BLaER1 (cell line): ENCODE measurements around the gene ELOB.

Experiments used
- H3K27ac ChIP-seq: shearing (Covaris generic); formaldehyde crosslinking; 2 replicates; pipeline ENCODE4 v1.8.1; 2022
- H3K27me3 ChIP-seq: shearing (Covaris generic); formaldehyde crosslinking; 2 replicates; pipeline ENCODE4 v1.8.1; 2022
- H3K36me3 ChIP-seq: shearing (Covaris generic); formaldehyde crosslinking; 2 replicates; pipeline ENCODE4 v1.8.1; 2022
- H3K4me1 ChIP-seq: shearing (Covaris generic); formaldehyde crosslinking; 2 replicates; pipeline ENCODE4 v1.8.1; 2022
- H3K4me2 ChIP-seq: shearing (Covaris generic); formaldehyde crosslinking; 2 replicates; pipeline ENCODE4 v1.8.1; 2022
- H3K4me3 ChIP-seq: shearing (Covaris generic); formaldehyde crosslinking; 2 replicates; pipeline ENCODE4 v1.8.1; 2022
- H3K9ac ChIP-seq: shearing (Covaris generic); formaldehyde crosslinking; 2 replicates; pipeline ENCODE4 v1.8.1; 2022
- H3K9me3 ChIP-seq: shearing (Covaris generic); formaldehyde crosslinking; 2 replicates; pipeline ENCODE4 v1.8.1; 2022
- H4K20me1 ChIP-seq: shearing (Covaris generic); formaldehyde crosslinking; 2 replicates; pipeline ENCODE4 v1.8.1; 2022
- Cebpa-rat ChIP-seq: shearing (Covaris generic); IDR thresholded peaks from 2 replicates; pipeline ENCODE4 v1.8.1; 2022

Gene ELOB

DNA sequence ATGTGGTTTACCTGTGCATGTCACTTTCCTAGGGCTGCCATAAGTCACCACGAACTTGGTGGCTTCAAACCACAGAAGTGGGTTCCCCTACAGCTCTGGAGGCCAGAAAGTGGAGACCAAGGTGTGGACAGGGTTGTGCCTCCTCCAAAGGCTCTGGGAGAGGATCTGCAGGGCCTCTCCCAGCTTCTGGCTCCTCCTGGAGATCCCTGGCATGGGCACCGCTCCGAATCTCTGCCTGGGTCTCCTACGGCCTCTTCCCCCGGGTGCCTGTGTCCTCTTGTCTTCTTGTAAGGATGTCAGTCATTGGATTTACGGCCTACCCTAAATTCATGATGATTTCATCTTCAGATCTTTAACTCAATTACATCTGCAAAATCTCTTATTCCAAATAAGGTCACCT is 27.1 kb downstream of the ELOB start:
- no peak overlapping the region for H3K4me2 ChIP-seq
- no peak overlapping the region for H3K9ac ChIP-seq
- no peak for TF ChIP-seq Cebpa-rat

DNA sequence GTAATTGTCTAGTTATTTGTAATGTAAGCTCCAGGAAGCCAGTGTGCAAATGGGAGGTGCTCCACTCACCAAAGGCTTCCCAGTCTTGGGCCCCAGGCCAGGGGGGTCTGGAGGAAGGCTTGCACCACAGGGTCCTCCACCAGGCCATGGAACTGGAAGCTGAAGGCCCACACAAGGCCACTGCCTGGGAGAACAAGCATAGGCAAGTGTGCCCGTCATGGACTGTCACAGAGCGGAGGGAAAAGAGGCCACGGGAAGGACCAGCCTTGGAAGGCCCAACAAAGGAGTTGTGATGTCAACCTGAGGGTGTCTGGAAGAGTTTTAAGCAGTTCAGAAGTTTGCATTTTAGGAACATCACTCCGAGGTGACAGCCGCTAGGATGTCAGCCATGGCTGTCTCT is 27.6 kb downstream of the ELOB start:
- no peak overlapping the region for H3K27ac ChIP-seq
- no peak overlapping the region for H3K9ac ChIP-seq

More for the DNA sequence above, 27.1 kb downstream of the ELOB start:
- no peaks in the 10 kb centered on the region for H3K9me3 ChIP-seq
- H4K20me1 ChIP-seq, result peaks cover 20% of the 10 kb centered on the region
- H3K4me1 ChIP-seq, result peaks cover 25% of the 10 kb centered on the region
- H3K27ac ChIP-seq, result no peak overlapping the region
- no peak overlapping the region for H3K4me3 ChIP-seq
- 0 out of 2 replicates have a peak, but pooled peaks cover 14% of the 10 kb centered on the region for H3K36me3 ChIP-seq
- H3K27me3 ChIP-seq, result no peaks in the 10 kb centered on the region

DNA sequence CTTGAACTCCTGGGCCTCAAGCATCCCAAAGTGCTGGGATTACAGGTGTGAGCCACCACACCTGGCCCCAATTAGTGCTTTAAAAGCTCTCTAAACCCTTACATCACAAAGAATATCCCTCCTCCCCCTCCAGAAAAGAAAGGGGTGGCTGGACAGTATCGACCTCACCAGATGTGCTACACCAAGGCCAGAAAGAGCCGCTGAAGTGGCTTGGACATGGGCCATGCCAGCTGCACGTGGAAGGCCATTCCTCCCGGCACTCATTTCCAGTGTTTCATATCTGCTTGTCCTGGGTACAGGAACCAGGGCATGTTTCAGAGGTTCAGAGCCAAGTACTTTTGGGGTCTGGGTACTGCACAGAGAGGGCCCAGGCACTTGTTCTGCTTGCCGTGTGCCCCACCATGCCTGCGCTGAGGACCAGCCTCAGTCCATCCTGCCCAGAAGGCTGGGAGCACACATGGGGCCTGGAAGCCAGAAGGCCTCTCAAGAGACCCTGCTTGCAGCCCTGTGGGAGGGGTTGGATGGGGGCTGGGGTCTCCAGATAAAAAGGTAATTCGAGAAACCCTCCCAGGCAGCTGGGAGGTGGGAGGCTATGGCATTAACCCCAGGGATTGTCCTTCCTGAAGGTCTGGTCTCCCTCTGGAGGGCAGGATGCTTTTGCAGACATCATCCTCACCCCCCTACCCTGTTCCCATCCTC is 28.2 kb downstream of the ELOB start:
- no peak overlapping the region for H3K4me2 ChIP-seq
- no peak for TF ChIP-seq Cebpa-rat
- H4K20me1 ChIP-seq, result peaks cover 10% of the 10 kb centered on the region
- no peaks in the 10 kb centered on the region for H3K9me3 ChIP-seq
- no peak overlapping the region for H3K9ac ChIP-seq
- H3K4me3 ChIP-seq, result no peak overlapping the region
- peaks cover 15% of the 10 kb centered on the region for H3K4me1 ChIP-seq
- no peaks in the 10 kb centered on the region for H3K27me3 ChIP-seq
- no peak overlapping the region for H3K27ac ChIP-seq
- H3K36me3 ChIP-seq, result 0 out of 2 replicates have a peak, but pooled peaks cover 13% of the 10 kb centered on the region

More for the DNA sequence above, 27.6 kb downstream of the ELOB start:
- H3K9me3 ChIP-seq, result no peaks in the 10 kb centered on the region
- H3K4me3 ChIP-seq, result no peak overlapping the region
- H4K20me1 ChIP-seq, result peaks cover 16% of the 10 kb centered on the region
- no peak overlapping the region for H3K4me2 ChIP-seq
- peaks cover 21% of the 10 kb centered on the region for H3K4me1 ChIP-seq
- H3K36me3 ChIP-seq, result 0 out of 2 replicates have a peak, but pooled peaks cover 13% of the 10 kb centered on the region
- H3K27me3 ChIP-seq, result no peaks in the 10 kb centered on the region
- TF ChIP-seq Cebpa-rat, result no peak

DNA sequence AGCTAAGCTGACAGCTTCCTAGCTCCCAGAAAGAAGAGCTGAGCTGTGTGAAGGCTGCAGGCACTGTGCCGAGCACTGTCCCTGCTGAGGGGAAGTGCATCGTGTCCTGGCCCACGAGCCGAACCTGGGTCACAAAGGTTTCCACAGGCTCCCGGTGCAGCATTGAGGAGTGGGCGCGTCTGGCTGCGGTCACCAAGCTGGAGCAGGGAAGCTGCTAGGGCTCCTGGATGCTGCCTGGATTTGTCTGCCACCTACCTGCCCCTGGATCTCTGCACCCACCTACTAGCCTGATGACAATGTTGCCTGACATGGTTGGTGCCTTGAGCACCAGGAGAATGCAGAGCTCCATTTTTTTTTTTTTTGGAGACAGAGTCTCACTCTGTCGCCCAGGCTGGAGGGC is 31.1 kb downstream of the ELOB start:
- Histone ChIP-seq H3K36me3 (0 out of 2 replicates have a peak, but pooled peaks cover 13% of the 10 kb centered on the region), H3K4me3 (no peak overlapping the region), H4K20me1 (no peaks in the 10 kb centered on the region), H3K4me2 (no peak overlapping the region), H3K9ac (0 out of 2 replicates have a peak overlapping the region, but pooled peaks have one; percentile 10), H3K9me3 (no peaks in the 10 kb centered on the region), H3K4me1 (peaks cover 5% of the 10 kb centered on the region), H3K27me3 (no peaks in the 10 kb centered on the region), H3K27ac (no peak overlapping the region)
- no peak for TF ChIP-seq Cebpa-rat

DNA sequence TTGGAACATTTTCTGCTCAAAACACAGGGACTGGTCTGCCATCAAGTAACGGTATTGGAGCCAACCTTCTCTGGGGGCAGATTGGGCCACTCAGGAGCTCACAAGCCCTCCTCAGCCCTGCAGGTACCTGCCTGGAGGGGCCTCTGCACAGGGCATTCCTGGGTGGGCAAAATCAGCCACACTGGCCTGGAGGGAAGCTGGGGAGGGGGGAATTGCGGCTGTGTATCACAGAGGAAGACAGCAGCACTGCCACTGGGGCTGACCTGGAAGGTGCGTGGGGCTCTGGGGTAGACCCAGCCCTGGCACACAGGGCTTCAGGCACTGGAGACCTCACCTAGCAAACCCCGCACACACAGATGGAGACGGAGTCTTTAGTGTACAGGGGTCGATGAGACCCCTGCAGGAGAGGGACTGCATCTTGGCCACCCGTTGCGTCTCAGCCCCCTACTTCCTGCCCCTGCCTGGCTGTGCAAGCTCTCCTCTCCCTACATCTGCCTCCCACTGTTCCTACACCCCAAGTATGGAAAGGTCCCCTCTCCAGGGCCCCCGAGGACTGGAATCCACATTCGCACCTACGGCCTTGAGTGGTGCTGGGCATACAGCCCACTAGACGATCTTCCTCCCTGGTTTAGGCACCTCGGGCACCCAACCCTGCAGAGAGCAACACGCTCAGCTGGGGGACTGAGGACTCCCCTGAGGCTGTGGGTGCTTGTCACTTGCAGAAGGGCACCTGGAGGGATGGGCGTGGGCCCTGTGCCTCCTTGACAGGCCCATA is 31.8 kb downstream of the ELOB start:
- 0 out of 2 replicates have a peak, but pooled peaks cover 13% of the 10 kb centered on the region for H3K36me3 ChIP-seq
- 0 out of 2 replicates have a peak overlapping the region, but pooled peaks have one; percentile 10 for H3K9ac ChIP-seq

DNA sequence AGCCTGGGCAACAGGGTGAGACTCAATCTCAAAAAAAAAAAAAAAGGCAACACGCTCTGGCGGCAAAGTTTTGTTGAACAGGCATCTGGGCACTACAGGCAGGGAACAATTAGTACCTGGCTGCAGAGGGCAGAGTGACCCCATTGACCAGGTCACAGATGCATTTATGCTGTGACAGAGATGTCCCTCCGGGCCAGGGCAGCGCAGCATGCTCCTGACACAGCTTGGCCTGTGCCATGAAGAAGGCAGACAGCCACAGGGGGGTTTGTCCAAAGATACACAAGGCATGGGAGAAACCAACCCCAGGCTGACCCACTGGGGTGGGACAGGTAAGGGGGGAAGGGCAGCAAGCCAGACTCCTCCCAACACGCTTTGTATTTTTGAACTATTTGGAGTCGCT is 32.4 kb downstream of the ELOB start:
- no peaks in the 10 kb centered on the region for H4K20me1 ChIP-seq
- H3K4me1 ChIP-seq, result no peaks in the 10 kb centered on the region
- H3K4me2 ChIP-seq, result no peak overlapping the region
- no peak overlapping the region for H3K9ac ChIP-seq
- no peak overlapping the region for H3K4me3 ChIP-seq
- H3K27me3 ChIP-seq, result no peaks in the 10 kb centered on the region
- no peak for TF ChIP-seq Cebpa-rat
- H3K27ac ChIP-seq, result no peak overlapping the region
- 0 out of 2 replicates have a peak, but pooled peaks cover 10% of the 10 kb centered on the region for H3K36me3 ChIP-seq
- H3K9me3 ChIP-seq, result no peaks in the 10 kb centered on the region

More for the DNA sequence above, 31.8 kb downstream of the ELOB start:
- H3K4me3 ChIP-seq, result no peak overlapping the region
- no peak overlapping the region for H3K27ac ChIP-seq
- H3K9me3 ChIP-seq, result no peaks in the 10 kb centered on the region
- H3K4me2 ChIP-seq, result no peak overlapping the region
- no peak for TF ChIP-seq Cebpa-rat
- no peaks in the 10 kb centered on the region for H4K20me1 ChIP-seq
- H3K27me3 ChIP-seq, result no peaks in the 10 kb centered on the region
- H3K4me1 ChIP-seq, result no peaks in the 10 kb centered on the region

DNA sequence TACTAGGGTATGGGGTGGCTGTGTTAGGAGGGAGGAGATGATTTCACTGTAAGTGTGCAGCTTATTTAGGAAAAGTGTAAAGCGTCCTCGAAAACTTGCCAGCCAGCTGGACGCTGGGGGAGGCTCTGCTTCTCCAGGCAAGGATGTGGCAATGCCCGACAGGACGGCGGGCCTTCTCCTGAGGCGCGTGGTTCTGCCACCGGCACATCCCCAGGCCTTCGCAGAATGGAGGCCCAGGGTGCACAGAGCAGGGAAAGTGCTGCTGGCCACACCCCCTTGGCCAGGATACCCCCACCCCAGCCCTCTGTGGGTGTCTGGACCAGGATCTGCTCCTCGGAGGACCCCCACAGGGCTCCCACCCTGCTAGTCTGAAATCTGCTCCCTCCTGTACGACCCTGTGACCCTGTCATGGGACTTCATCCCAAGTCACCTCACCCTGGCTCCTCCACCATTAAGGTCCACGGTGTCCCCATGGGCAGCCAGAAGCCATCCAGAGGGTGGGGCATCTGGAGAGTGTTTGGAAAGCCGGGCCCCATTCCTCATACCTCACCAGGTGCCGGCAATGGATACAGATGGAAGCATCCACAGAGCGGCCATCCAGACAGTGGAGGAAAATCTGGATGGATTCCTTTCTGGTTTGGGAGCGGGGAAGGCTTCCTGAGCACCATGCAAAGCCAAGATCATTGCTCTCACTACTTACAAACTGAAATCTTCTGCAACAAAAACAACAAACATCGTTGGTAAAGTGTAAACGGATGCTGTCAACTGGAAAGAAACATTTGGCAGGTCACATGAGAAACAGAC is 33.9 kb downstream of the ELOB start:
- H3K27me3 ChIP-seq, result no peaks in the 10 kb centered on the region
- H3K36me3 ChIP-seq, result no peaks in the 10 kb centered on the region
- no peaks in the 10 kb centered on the region for H4K20me1 ChIP-seq
- no peak overlapping the region for H3K4me3 ChIP-seq
- no peak overlapping the region for H3K4me2 ChIP-seq
- TF ChIP-seq Cebpa-rat, result no peak
- H3K9me3 ChIP-seq, result no peaks in the 10 kb centered on the region
- 0 out of 2 replicates have a peak overlapping the region, but pooled peaks have one; percentile 31 for H3K9ac ChIP-seq
- H3K27ac ChIP-seq, result no peak overlapping the region
- peaks cover 7% of the 10 kb centered on the region for H3K4me1 ChIP-seq

DNA sequence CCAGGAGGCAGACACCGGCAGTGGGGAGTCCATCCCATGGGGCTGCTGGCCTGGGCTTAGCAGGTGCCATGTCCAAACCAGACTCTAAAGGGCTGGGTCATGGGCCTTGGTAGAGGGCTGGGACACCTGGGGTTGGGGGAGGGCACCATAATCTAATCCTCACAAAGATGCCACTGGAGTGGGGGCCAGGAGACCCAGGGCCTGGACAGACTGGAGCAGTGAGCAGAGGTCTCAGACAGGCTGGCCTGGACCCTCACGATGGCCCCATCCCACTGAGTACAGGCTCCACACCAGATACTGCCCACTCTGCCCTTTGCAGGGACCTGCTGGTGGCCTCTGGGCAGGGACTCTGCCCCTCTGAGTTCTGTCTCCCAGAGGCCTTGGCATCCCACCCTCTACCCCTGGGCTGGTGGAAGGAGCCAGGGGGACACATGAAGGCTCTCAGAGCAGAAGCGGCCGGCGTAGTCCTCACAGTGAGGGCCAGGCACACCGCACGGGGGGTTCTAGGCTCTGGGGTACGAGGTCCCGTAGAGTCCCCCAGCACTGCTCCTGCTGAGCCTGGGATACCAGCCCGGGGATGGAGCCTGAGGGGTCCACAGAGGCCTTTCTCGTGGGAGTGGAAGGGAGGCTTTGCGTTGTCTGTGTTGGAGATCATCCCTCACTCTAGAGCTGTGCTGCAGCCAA is 34.6 kb downstream of the ELOB start:
- Histone ChIP-seq H3K4me3 (no peak overlapping the region), H3K27ac (no peak overlapping the region), H3K4me1 (peaks cover 7% of the 10 kb centered on the region), H3K9me3 (no peaks in the 10 kb centered on the region), H4K20me1 (no peaks in the 10 kb centered on the region), H3K36me3 (no peaks in the 10 kb centered on the region), H3K4me2 (no peak overlapping the region), H3K27me3 (no peaks in the 10 kb centered on the region), H3K9ac (no peak overlapping the region)
- TF ChIP-seq Cebpa-rat, result no peak

DNA sequence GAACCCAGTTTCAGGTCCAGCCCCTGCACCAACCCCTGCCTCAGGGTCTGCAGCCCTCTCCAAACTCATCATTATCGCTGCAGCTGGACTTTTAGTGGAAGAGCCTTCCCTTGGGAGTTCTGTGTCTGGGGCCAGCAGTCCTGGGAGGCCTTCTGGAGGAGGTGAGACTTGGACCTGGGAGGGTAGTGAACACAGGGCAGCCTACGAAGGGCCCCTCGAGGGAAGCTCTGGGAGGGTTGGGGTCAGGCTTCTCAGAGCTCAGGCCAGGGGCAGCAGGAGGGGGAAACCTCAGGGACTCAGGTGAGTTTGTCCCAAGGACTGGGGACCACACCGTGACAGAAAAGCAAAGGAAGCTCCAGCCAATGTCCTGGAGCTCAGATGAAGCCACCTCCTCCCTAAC is 35.9 kb downstream of the ELOB start:
- Histone ChIP-seq H3K4me1 (peaks cover 7% of the 10 kb centered on the region), H3K9ac (no peak overlapping the region), H3K36me3 (no peaks in the 10 kb centered on the region), H3K4me2 (no peak overlapping the region), H3K27me3 (no peaks in the 10 kb centered on the region), H3K4me3 (no peak overlapping the region), H3K27ac (no peak overlapping the region), H3K9me3 (no peaks in the 10 kb centered on the region), H4K20me1 (no peaks in the 10 kb centered on the region)
- TF ChIP-seq Cebpa-rat, result no peak
